T-helper 17 cell (primary cell): ENCODE data around the gene NELL1. TPM values are rescaled to one million over a fixed set of nuclear protein-coding genes. Genes with fewer than 3 reads are reported as not detected.

Source experiments
- ATAC-seq: fragments of 150-1000 bp; cut with Tn5 transposase; 2 replicates; pipeline ENCODE4 v1.10.0; 2021; ENCODE audit warnings: mild to moderate bottlenecking, moderate library complexity
- DNase-seq, 3 donors: peaks; one replicate each; pipeline versions ENCODE4 v3.0.0 to v3.0.0-alpha.2; 2020 to 2021
- H3K9me3 ChIP-seq: one replicate; pipeline ENCODE4 v1.7.0; 2013; ENCODE audit warnings: low read length, mild to moderate bottlenecking; ENCODE audit not compliant: control insufficient read depth, poor library complexity, severe bottlenecking
- H3K27ac Mint-ChIP-seq: one replicate; pipeline ENCODE4 v1.8.0; 2022; ENCODE audit warnings: mild to moderate bottlenecking, moderate library complexity, mixed read lengths
- H3K27me3 Mint-ChIP-seq: one replicate; pipeline ENCODE4 v1.8.0; 2022; ENCODE audit warnings: mixed read lengths
- H3K36me3 Mint-ChIP-seq: one replicate; pipeline ENCODE4 v1.8.0; 2022; ENCODE audit warnings: low read depth, mixed read lengths
- H3K4me1 Mint-ChIP-seq: one replicate; pipeline ENCODE4 v1.8.0; 2022; ENCODE audit warnings: mild to moderate bottlenecking, mixed read lengths
- H3K4me3 Mint-ChIP-seq: one replicate; pipeline ENCODE4 v1.8.0; 2022; ENCODE audit warnings: mild to moderate bottlenecking, moderate library complexity, mixed read lengths
- total RNA-seq, 4 donors: library from RNA in 2 of 4; stranded (reverse) in 2 of 4; gene quantifications; one replicate each; pipeline ENCODE4 v1.2.3 and lab custom pipeline; 2022 to 2026

The NELL1 gene
- total RNA-seq, 2 donors from 2014 or later = not detected

DNA sequence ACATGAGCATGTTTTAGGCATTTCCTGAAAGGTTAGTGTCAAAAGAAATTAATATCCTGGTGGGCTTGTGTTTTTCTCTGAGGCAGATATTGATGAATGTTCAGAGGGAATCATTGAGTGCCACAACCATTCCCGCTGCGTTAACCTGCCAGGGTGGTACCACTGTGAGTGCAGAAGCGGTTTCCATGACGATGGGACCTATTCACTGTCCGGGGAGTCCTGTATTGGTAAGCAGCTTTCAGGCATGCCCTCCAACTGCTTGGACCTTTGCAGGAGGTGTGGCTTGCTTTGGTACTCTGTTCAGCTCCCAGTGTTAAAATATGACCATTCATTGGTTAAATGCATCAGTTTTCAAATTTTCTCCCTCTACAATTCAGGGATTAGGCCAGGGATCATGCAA lies 864.9 kb downstream of the NELL1 start:
- no peak overlapping the region for H3K27ac Mint-ChIP-seq
- ATAC-seq (no peak), DNase-seq (no peak)
- H3K4me1 Mint-ChIP-seq = no peaks in the 10 kb centered on the region
- no peak overlapping the region for H3K4me3 Mint-ChIP-seq
- no peaks in the 10 kb centered on the region for H3K27me3 Mint-ChIP-seq
- H3K36me3 Mint-ChIP-seq = no peaks in the 10 kb centered on the region
- H3K9me3 ChIP-seq = no peaks in the 10 kb centered on the region

DNA sequence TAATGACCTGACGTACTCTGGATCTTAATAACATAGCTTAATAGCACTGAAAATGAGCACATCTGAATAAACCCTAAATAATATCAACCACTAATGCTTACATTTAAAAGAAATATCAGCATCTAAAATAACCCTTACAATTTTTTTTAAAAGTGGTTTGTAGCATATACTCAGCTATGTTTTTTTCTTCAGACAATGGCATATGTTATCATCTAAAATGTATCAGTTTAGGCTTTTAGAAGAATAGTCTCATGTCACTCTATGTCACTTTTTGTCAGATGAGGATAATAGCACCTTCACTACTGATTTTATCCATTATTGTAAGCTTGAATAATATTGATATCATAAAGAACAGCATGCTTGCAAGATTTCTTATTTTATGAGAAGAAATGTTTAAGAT lies 868.6 kb downstream of the NELL1 start:
- no peaks in the 10 kb centered on the region for H3K36me3 Mint-ChIP-seq
- no peak overlapping the region for H3K4me3 Mint-ChIP-seq
- no peaks in the 10 kb centered on the region for H3K27me3 Mint-ChIP-seq
- no peak for ATAC-seq
- DNase-seq = no peak
- no peak overlapping the region for H3K27ac Mint-ChIP-seq
- H3K9me3 ChIP-seq = no peaks in the 10 kb centered on the region
- H3K4me1 Mint-ChIP-seq = no peaks in the 10 kb centered on the region

DNA sequence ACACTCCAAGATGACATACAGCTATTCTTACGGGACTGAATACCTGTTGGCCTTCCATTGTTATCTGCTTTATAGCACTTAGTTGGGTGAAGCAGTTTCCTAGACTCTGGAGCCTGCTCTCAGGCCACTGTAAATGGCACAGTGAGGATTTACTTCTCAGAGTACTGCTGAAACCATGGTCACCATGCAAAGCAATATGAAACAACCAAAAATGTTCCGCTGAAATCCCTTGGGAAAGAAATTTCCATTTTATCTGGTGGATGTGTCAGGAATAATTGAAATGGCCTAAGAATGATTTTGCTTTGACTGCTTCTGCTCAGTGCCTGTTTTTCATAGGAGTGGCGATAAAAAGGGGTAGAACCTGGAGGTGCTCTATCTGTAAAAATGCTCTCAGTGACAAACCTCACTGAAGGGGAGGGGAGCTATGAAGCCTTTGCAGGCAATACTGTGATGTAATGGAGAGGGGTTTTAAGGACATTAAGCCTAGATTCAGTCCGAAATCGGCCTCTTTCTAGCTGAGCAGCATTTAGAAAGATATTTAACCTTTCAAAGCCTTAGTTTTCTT lies 871.9 kb downstream of the NELL1 start:
- ATAC-seq (no peak), DNase-seq (no peak)
- H3K36me3 Mint-ChIP-seq = no peaks in the 10 kb centered on the region
- H3K4me1 Mint-ChIP-seq = no peaks in the 10 kb centered on the region
- H3K4me3 Mint-ChIP-seq = no peak overlapping the region
- no peak overlapping the region for H3K27ac Mint-ChIP-seq
- H3K27me3 Mint-ChIP-seq = no peaks in the 10 kb centered on the region
- no peaks in the 10 kb centered on the region for H3K9me3 ChIP-seq

DNA sequence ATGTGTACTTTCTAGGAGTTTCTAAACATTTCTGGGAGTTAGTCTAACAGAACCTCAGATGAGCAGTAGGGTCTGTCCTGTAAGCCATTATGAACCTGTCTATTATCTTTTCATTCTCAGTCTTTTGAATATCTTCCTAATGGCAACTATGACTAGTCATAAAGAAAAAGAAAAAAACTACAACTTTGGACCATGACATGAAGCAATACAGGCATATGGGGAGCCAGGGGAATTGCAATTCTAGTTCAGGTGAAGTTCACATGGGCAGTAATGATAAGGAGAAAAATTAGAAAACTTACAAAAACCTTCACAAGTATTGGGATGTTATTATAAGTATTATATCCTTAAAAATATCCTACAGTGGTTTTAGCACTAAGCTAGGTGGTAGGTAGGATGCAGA lies 874.5 kb downstream of the NELL1 start:
- H3K27ac Mint-ChIP-seq = no peak overlapping the region
- H3K4me3 Mint-ChIP-seq = no peak overlapping the region
- ATAC-seq = no peak
- no peaks in the 10 kb centered on the region for H3K9me3 ChIP-seq
- no peaks in the 10 kb centered on the region for H3K27me3 Mint-ChIP-seq
- no peaks in the 10 kb centered on the region for H3K4me1 Mint-ChIP-seq
- no peaks in the 10 kb centered on the region for H3K36me3 Mint-ChIP-seq
- DNase-seq = no peak

DNA sequence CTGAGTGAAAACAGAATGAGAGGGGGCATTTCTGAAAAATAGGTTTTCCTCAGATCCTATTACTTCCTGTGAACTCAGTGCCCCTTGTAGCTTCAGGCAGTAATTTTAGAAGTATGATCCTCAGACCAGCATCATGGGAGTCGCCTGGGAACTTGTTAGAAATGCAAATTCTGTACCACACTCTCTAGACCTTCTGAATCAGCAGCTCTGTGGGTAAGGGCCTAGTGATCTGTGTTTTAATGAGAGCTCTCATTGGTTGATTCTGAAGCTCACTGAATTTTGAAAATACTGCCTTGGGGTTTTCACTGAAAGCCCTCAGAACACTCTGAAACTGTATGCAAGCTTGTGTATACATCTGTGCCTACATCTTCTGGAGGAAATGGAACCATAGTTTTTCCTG lies 876.3 kb downstream of the NELL1 start:
- H3K9me3 ChIP-seq = no peaks in the 10 kb centered on the region
- DNase-seq (no peak), ATAC-seq (no peak)
- H3K4me3 Mint-ChIP-seq = no peak overlapping the region
- no peaks in the 10 kb centered on the region for H3K4me1 Mint-ChIP-seq
- H3K36me3 Mint-ChIP-seq = no peaks in the 10 kb centered on the region
- no peaks in the 10 kb centered on the region for H3K27me3 Mint-ChIP-seq
- H3K27ac Mint-ChIP-seq = no peak overlapping the region

DNA sequence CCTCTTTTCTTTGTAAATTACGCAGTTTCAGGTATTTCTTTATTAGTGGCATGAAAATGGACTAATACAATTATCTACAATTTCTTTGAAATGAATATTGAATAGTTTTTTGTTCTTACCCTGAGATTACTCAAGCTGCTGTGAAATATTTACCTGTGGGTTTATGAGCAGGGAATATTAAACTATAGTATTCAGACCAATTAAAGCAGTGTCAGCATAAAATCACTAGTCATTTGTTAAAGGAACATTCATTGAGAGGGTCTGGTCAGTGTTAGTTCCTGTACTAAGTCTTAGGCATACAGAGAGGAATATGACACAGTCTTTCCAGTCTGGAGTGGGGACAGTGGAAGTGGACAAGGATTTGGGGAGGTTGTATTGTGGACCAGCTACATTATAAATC lies 877.3 kb downstream of the NELL1 start:
- Mint-ChIP-seq H3K27me3 (no peaks in the 10 kb centered on the region), H3K4me1 (no peaks in the 10 kb centered on the region), H3K4me3 (no peak overlapping the region), H3K27ac (no peak overlapping the region), H3K36me3 (no peaks in the 10 kb centered on the region)
- H3K9me3 ChIP-seq = no peaks in the 10 kb centered on the region
- DNase-seq (no peak), ATAC-seq (no peak)

DNA sequence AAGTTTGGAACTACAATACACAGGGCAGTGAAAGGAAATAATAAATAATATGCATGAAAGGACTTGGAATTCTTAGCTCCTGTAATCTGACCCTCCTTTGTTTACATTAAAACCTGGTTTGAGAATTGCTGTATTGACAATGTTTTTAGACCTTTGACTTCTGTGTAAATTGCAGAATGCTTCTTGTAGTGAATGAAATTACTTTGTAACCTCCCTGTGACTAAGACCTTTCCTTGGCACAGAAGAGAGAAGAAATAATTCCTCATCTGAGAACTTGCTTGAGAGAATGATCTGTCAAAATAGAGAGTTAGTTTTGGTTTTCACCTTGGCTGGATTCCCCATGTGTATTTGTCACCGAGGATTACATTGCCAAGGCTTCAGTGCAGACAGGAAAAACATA lies 883.5 kb downstream of the NELL1 start:
- DNase-seq (no peak), ATAC-seq (no peak)
- Mint-ChIP-seq H3K27ac (no peak overlapping the region), H3K36me3 (no peaks in the 10 kb centered on the region), H3K4me3 (no peak overlapping the region), H3K27me3 (no peaks in the 10 kb centered on the region), H3K4me1 (no peaks in the 10 kb centered on the region)
- no peaks in the 10 kb centered on the region for H3K9me3 ChIP-seq

DNA sequence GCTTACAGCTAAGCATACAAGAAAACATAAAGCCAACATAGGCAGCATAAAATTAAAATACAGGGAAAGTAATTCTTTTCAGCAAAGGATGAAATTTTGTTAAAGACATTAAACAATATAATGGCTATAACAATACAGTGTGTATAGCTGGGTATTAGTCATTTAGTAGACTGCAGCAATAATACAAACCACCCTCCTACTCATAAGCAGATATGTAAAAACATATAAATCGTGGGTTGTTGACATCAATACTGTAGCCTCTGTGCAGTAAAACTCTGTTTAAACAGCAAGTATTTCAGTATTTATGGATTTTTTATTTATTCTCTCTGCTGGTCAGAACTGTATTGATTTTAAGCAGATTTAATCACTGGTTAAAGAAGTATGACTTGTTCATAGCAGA lies 884.4 kb downstream of the NELL1 start:
- Mint-ChIP-seq H3K36me3 (no peaks in the 10 kb centered on the region), H3K4me1 (no peaks in the 10 kb centered on the region), H3K27me3 (no peaks in the 10 kb centered on the region), H3K4me3 (no peak overlapping the region), H3K27ac (no peak overlapping the region)
- DNase-seq (no peak), ATAC-seq (no peak)
- no peaks in the 10 kb centered on the region for H3K9me3 ChIP-seq

DNA sequence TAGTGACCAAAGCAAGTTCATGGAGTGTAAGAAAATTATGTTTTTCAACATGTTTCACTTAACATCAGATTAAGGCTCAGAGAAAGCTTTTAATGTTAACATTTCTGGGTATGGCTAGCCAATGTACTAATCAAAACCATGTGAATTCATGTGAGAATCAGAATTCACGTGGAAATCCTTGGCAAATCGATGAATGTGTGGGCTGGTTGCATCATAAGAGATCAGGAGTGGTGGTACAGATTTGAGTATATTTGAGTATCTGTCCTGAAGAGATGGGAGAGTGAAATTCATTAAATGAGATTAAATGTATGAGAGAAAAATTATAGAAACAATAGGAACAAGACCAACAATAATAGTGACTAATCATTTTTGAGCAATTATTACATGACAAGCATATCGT lies 884.9 kb downstream of the NELL1 start:
- H3K4me1 Mint-ChIP-seq = no peaks in the 10 kb centered on the region
- no peak overlapping the region for H3K27ac Mint-ChIP-seq
- no peaks in the 10 kb centered on the region for H3K36me3 Mint-ChIP-seq
- no peaks in the 10 kb centered on the region for H3K9me3 ChIP-seq
- H3K4me3 Mint-ChIP-seq = no peak overlapping the region
- DNase-seq (no peak), ATAC-seq (no peak)
- H3K27me3 Mint-ChIP-seq = no peaks in the 10 kb centered on the region

DNA sequence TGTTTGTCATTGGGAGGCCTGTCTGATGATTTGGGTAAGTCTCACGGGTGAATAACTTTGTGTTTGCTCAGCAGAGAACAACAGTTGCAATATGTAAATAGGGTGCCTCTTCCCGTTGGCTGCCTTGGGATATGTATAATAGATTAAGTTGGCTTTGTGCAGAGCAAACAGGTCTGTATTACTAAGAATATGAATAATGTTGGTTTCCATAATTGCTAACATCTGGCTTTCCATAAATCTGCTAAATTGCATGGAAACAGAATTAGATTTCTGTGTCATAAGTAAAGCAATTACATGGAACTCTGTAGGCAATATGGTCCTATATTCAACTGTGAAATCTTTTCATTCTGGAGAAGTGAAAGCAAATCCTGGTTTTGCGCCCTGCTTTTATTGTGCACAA lies 887.5 kb downstream of the NELL1 start:
- ATAC-seq = no peak
- H3K27ac Mint-ChIP-seq = no peak overlapping the region
- no peaks in the 10 kb centered on the region for H3K27me3 Mint-ChIP-seq

DNA sequence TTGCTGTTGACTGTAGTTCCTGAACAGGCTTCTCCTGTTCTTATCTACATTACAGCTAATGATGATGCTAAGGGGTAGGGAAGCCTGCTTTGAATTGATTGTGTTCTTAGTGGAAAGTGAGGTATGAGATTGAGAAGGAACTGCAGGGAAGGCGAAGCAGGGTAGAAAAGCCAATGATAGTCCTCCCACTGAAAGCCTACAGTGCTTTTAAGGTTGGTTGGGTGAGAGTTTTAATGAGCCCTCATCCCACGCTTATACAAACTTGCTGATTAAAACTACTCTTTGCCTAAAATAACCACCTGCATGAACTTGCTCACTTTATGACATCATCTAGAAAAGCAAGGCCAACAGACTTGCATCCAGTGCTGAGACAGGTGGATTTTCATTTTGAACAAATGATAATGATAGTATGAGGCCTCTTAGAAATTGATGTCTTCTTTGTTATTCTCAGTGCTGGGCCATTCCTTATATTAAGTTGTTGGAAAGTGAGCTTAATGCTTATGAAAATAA lies 891.1 kb downstream of the NELL1 start:
- no peak overlapping the region for H3K27ac Mint-ChIP-seq
- H3K36me3 Mint-ChIP-seq = no peaks in the 10 kb centered on the region
- H3K4me1 Mint-ChIP-seq = no peaks in the 10 kb centered on the region
- no peaks in the 10 kb centered on the region for H3K9me3 ChIP-seq
- ATAC-seq (no peak), DNase-seq (no peak)
- no peak overlapping the region for H3K4me3 Mint-ChIP-seq
- H3K27me3 Mint-ChIP-seq = no peaks in the 10 kb centered on the region

More for the DNA sequence above, 887.5 kb downstream of the NELL1 start:
- no peak overlapping the region for H3K4me3 Mint-ChIP-seq
- no peak for DNase-seq
- no peaks in the 10 kb centered on the region for H3K36me3 Mint-ChIP-seq
- H3K9me3 ChIP-seq = no peaks in the 10 kb centered on the region
- H3K4me1 Mint-ChIP-seq = no peaks in the 10 kb centered on the region

DNA sequence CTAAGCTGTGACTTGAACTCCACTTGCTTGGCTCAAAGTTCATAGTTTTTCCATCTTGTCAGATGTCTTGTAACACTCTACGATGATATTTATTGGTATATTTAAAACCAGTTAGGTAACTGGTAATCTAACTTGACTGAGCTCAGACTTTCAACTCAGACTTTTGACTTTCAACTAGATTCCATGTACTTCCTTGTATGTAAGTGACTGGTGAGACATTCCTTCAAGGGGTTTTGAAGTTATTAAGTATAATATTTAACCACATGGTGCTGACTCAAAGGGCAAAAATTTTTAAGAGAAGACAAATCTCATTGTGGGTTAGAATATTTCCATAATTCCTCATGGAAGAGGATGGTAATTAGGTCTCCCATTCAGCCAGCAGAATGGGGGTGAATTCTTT lies 892.2 kb downstream of the NELL1 start:
- DNase-seq (no peak), ATAC-seq (no peak)
- Mint-ChIP-seq H3K4me3 (no peak overlapping the region), H3K4me1 (no peaks in the 10 kb centered on the region), H3K36me3 (no peaks in the 10 kb centered on the region), H3K27ac (no peak overlapping the region), H3K27me3 (no peaks in the 10 kb centered on the region)
- no peaks in the 10 kb centered on the region for H3K9me3 ChIP-seq

DNA sequence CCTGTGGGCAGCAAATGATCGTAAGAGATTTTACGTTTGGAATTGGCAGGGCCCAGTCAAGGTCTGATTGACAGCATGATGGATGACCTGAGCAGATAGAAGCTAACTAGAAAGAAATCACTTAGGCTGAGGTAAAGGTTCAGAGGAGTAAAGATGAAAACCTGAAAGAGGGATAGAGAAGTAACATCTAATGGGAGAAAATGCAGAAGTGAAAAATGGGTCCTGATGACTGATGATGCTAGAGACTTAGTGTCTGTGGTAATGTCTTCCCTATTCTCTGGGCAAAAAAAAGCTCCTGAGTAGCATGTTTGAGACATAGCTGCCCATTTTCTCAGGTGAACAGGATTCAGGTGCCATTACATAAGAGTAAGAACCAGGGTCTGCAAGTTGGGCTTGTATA lies 894.7 kb downstream of the NELL1 start:
- ATAC-seq = no peak
- H3K9me3 ChIP-seq = no peaks in the 10 kb centered on the region

DNA sequence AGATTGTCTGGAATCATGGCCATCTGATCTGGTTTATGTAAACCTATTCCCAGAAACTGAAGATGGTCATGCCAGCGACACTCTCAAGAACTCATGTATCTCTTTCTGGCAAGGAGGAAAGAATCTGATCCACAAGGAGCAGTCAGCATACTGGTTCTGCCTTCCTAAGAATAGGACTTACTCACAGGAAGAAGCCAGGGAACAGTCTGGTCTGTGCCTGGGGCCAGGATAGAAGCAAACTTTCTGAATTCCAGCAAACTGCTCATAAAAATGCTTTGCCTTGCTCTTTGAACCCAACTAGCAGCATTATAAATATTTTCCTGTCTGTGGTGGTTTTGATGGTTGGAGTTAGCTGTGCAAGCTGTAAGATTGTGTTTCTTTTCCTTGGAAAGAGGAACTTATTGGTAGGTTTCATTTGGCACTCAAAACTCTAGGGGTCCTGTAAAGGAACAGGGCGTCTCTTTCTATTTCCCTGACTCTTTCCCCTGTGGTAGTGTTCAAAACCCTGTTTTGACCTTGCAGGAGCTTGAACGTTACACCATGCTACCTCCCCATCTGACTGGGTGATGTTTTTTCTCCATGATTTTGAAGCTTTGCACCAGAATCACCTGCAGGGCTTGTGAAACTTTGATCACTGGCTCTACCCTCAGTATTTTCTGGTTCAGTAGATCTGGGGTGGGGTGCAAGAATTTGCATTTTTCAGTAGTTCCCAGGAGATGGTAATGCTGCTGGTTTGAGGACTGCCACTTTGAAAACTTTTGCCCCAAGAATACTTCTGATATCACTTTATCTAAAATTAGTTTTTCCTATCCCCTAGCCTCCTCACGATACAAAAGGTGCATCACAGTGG lies 895.7 kb downstream of the NELL1 start:
- H3K4me1 Mint-ChIP-seq = no peaks in the 10 kb centered on the region
- H3K27ac Mint-ChIP-seq = no peak overlapping the region
- H3K9me3 ChIP-seq = peaks cover 3% of the 10 kb centered on the region
- no peak for ATAC-seq
- H3K4me3 Mint-ChIP-seq = no peak overlapping the region
- no peak for DNase-seq
- no peaks in the 10 kb centered on the region for H3K27me3 Mint-ChIP-seq
- no peaks in the 10 kb centered on the region for H3K36me3 Mint-ChIP-seq

More for the DNA sequence above, 894.7 kb downstream of the NELL1 start:
- DNase-seq = no peak
- Mint-ChIP-seq H3K4me3 (no peak overlapping the region), H3K27me3 (no peaks in the 10 kb centered on the region), H3K36me3 (no peaks in the 10 kb centered on the region), H3K27ac (no peak overlapping the region), H3K4me1 (no peaks in the 10 kb centered on the region)
